H9 (cell line): Measurements from ENCODE around the gene PHKA2. TPM values are rescaled to one million over a fixed set of nuclear protein-coding genes. Genes with fewer than 3 reads are reported as not detected.

ENCODE experiments used
- DNase-seq: peaks from one replicate; pipeline ENCODE4 v3.0.0-alpha.2; 2017
- H2AFZ ChIP-seq: one replicate; pipeline ENCODE4 v1.6.1; 2013; ENCODE audit warnings: mild to moderate bottlenecking, low read length, control low read depth, moderate library complexity
- H2AK5ac ChIP-seq: 2 replicates; pipeline ENCODE4 v1.6.1; 2013; ENCODE audit warnings: low read length, control low read depth, mixed read lengths; ENCODE audit not compliant: insufficient read length
- H2BK120ac ChIP-seq: one replicate; pipeline ENCODE4 v1.6.1; 2013; ENCODE audit warnings: low read depth, mild to moderate bottlenecking, low read length, control low read depth, inconsistent platforms; ENCODE audit not compliant: poor library complexity, severe bottlenecking
- H2BK12ac ChIP-seq: 2 replicates; pipeline ENCODE4 v1.6.1; 2013; ENCODE audit warnings: low read length, control low read depth, mixed read lengths, low read depth; ENCODE audit not compliant: insufficient read length
- H2BK15ac ChIP-seq: 2 replicates; pipeline ENCODE4 v1.6.1; 2013; ENCODE audit warnings: low read depth, low read length, control low read depth
- H2BK20ac ChIP-seq: one replicate; pipeline ENCODE4 v1.6.1; 2013; ENCODE audit warnings: low read depth, mild to moderate bottlenecking, low read length, control low read depth, inconsistent platforms; ENCODE audit not compliant: poor library complexity, severe bottlenecking
- H2BK5ac ChIP-seq: 2 replicates; pipeline ENCODE4 v1.6.1; 2013; ENCODE audit warnings: low read length, control low read depth, mixed read lengths; ENCODE audit not compliant: insufficient read length
- H3K14ac ChIP-seq: 2 replicates; pipeline ENCODE4 v1.6.1; 2013; ENCODE audit warnings: low read length, control low read depth; ENCODE audit not compliant: insufficient read depth
- H3K18ac ChIP-seq: 2 replicates; pipeline ENCODE4 v1.6.1; 2013; ENCODE audit warnings: low read depth, mild to moderate bottlenecking, mixed read lengths, low read length, control low read depth; ENCODE audit not compliant: insufficient read length
- H3K23ac ChIP-seq: 2 replicates; pipeline ENCODE4 v1.6.1; 2013; ENCODE audit warnings: low read length, control low read depth, mixed read lengths, low read depth; ENCODE audit not compliant: insufficient read length
- H3K23me2 ChIP-seq: 2 replicates; pipeline ENCODE4 v1.6.1; 2013; ENCODE audit warnings: low read depth, mild to moderate bottlenecking, mixed read lengths, low read length, control low read depth; ENCODE audit not compliant: insufficient read length, poor library complexity, severe bottlenecking
- H3K27ac ChIP-seq: 2 replicates; pipeline ENCODE4 v1.5.1; 2013; ENCODE audit warnings: low read length, control low read depth, mixed read lengths, low read depth; ENCODE audit not compliant: insufficient read length
- H3K27me3 ChIP-seq: 2 replicates; pipeline ENCODE4 v1.6.1; 2013; ENCODE audit warnings: low read length, control low read depth, inconsistent platforms; ENCODE audit not compliant: insufficient read depth
- H3K4ac ChIP-seq: 2 replicates; pipeline ENCODE4 v1.6.1; 2013; ENCODE audit warnings: low read depth, mild to moderate bottlenecking, control low read depth, inconsistent platforms, low read length, moderate library complexity
- H3K4me1 ChIP-seq: 2 replicates; pipeline ENCODE4 v1.6.1; 2013; ENCODE audit warnings: low read length, control low read depth, inconsistent platforms; ENCODE audit not compliant: insufficient read depth
- H3K4me2 ChIP-seq: 2 replicates; pipeline ENCODE4 v1.6.1; 2013; ENCODE audit warnings: low read length, control low read depth, mixed read lengths; ENCODE audit not compliant: insufficient read length, insufficient read depth
- H3K56ac ChIP-seq: 2 replicates; pipeline ENCODE4 v1.6.1; 2013; ENCODE audit warnings: low read depth, mild to moderate bottlenecking, mixed read lengths, low read length, control low read depth; ENCODE audit not compliant: insufficient read length
- H3K79me1 ChIP-seq: 2 replicates; pipeline ENCODE4 v1.6.1; 2013; ENCODE audit warnings: low read depth, mild to moderate bottlenecking, moderate library complexity, low read length, control low read depth, inconsistent platforms; ENCODE audit not compliant: insufficient read depth, poor library complexity, severe bottlenecking
- H3K79me2 ChIP-seq: 2 replicates; pipeline ENCODE4 v1.6.1; 2013; ENCODE audit warnings: low read length, control low read depth, inconsistent platforms; ENCODE audit not compliant: insufficient read depth
- H3K9ac ChIP-seq: 2 replicates; pipeline ENCODE4 v1.6.1; 2013; ENCODE audit warnings: low read length, control low read depth, mixed read lengths; ENCODE audit not compliant: insufficient read length; ENCODE audit errors: extremely low read depth
- H3K9me3 ChIP-seq: one replicate; pipeline ENCODE4 v1.6.1; 2013; ENCODE audit warnings: low read depth, low read length, inconsistent platforms; ENCODE audit not compliant: control insufficient read depth
- H3T11ph ChIP-seq: one replicate; pipeline ENCODE4 v1.6.1; 2013; ENCODE audit warnings: mild to moderate bottlenecking, low read length, control low read depth, inconsistent platforms
- H4K20me1 ChIP-seq: one replicate; pipeline ENCODE4 v1.6.1; 2013; ENCODE audit not compliant: control insufficient read depth, insufficient read length, insufficient read depth
- H4K5ac ChIP-seq: 2 replicates; pipeline ENCODE4 v1.6.1; 2013; ENCODE audit warnings: low read depth, mild to moderate bottlenecking, mixed read lengths, low read length, control low read depth; ENCODE audit not compliant: insufficient read length
- H4K8ac ChIP-seq: replicated peaks from 2 replicates; pipeline ENCODE4 v1.6.1; 2013; ENCODE audit warnings: low read length, control low read depth, mixed read lengths, low read depth; ENCODE audit not compliant: insufficient read length
- H4K91ac ChIP-seq: 2 replicates; pipeline ENCODE4 v1.6.1; 2013; ENCODE audit warnings: low read depth, mild to moderate bottlenecking, moderate library complexity, mixed read lengths, low read length, control low read depth; ENCODE audit not compliant: insufficient read length
- H3K27ac Mint-ChIP-seq, 3 experiments: 2 replicates in 2 of 3; 3 replicates in 1 of 3; pipeline ENCODE4 v1.8.0; 2020 to 2021; ENCODE audit warnings: mixed read lengths in 3 of 3, mild to moderate bottlenecking in 1 of 3, moderate library complexity in 1 of 3
- H3K27me3 Mint-ChIP-seq: 2 replicates; pipeline ENCODE4 v1.8.0; 2021; ENCODE audit warnings: low read depth, mild to moderate bottlenecking, moderate library complexity, mixed read lengths
- H3K36me3 Mint-ChIP-seq, 3 experiments: 2 replicates in 2 of 3; 3 replicates in 1 of 3; pipeline ENCODE4 v1.8.0; 2020 to 2021; ENCODE audit warnings: low read depth in 3 of 3, mixed read lengths in 3 of 3; ENCODE audit not compliant: insufficient read depth in 1 of 3
- H3K4me1 Mint-ChIP-seq, 2 experiments: 2 replicates each; pipeline ENCODE4 v1.8.0; 2020; ENCODE audit warnings: mixed read lengths in 2 of 2
- H3K4me3 Mint-ChIP-seq, 2 experiments: 2 replicates in 1 of 2; 3 replicates in 1 of 2; pipeline ENCODE4 v1.8.0; 2020 to 2021; ENCODE audit warnings: mild to moderate bottlenecking in 2 of 2, mixed read lengths in 2 of 2, moderate library complexity in 1 of 2
- H3K9me3 Mint-ChIP-seq, 2 experiments: 2 replicates in 1 of 2; 3 replicates in 1 of 2; pipeline ENCODE4 v1.8.0; 2020; ENCODE audit warnings: mild to moderate bottlenecking in 2 of 2, mixed read lengths in 2 of 2, moderate library complexity in 1 of 2
- CTCF ChIP-seq: fragments of 200-600 bp; sonication (generic); conservative IDR thresholded peaks from 3 replicates; pipeline ENCODE4 v1.8.0; 2021; ENCODE audit warnings: antibody characterized with exemption, mild to moderate bottlenecking
- WGBS: extraction: QIAGEN DNeasy Blood & Tissue Kit; methylation state at CpG from one replicate; pipeline ENCODE4 v1.1.7; 2013; ENCODE audit warnings: missing lambda C conversion rate, low lambda C conversion rate, mixed read lengths; ENCODE audit not compliant: insufficient read length; ENCODE audit errors: extremely low coverage; 5-methylcytosine and 5-hydroxymethylcytosine counted together
- total RNA-seq: library from RNA; stranded (reverse); gene quantifications from 2 replicates; pipeline ENCODE4 v1.2.1, GENCODE V29; 2021

Gene PHKA2
- total RNA-seq, 1 experiment from 2014 or later, result 24.2 TPM

- Histone ChIP-seq H3K18ac (no peak overlapping the region), H4K8ac (no peak overlapping the region), H2BK120ac (no peak overlapping the region), H2BK15ac (no peak overlapping the region), H4K5ac (no peak overlapping the region), H3K79me1 (peaks cover 2% of the 10 kb centered on the region), H3T11ph (no peak overlapping the region), H3K23me2 (peaks cover 3% of the 10 kb centered on the region), H3K9me3 (peaks cover 19% of the 10 kb centered on the region), H3K23ac (no peak overlapping the region), H3K4me2 (peak overlapping the region; percentile 96), H2AK5ac (no peak overlapping the region), H2BK20ac (no peak overlapping the region), H4K91ac (no peak overlapping the region), H3K4me1 (no peaks in the 10 kb centered on the region), H3K27me3 (no peaks in the 10 kb centered on the region), H3K27ac (peak overlapping the region; percentile 26), H3K14ac (peak overlapping the region; percentile 88; the same call in 1 of the 2 replicates), H2AFZ (no peak overlapping the region), H2BK5ac (no peak overlapping the region), H3K79me2 (no peaks in the 10 kb centered on the region; the same call in 1 of the 2 replicates), H4K20me1 (no peaks in the 10 kb centered on the region), H3K56ac (no peak overlapping the region), H3K9ac (peak overlapping the region; percentile 76), H2BK12ac (no peak overlapping the region), H3K4ac (no peak overlapping the region)
- peak overlapping the region; percentile 79 to 83 for H3K4me3 Mint-ChIP-seq
- WGBS, result no CpG with 5 or more reads among the region's 71 CpGs
- DNase-seq, result peak; percentile 82
- H3K27me3 Mint-ChIP-seq, result no peaks in the 10 kb centered on the region
- H3K36me3 Mint-ChIP-seq, result peaks cover 0 to 4% (median 0%) of the 10 kb centered on the region in 3 experiments; a peak in 4 of 7 replicates
- H3K4me1 Mint-ChIP-seq, result peaks cover 0 to 4% of the 10 kb centered on the region in 2 experiments; a peak in 1 of 4 replicates
- peak; percentile 43; the same call in 2 of the 3 replicates for TF ChIP-seq CTCF
- peaks cover 53% of the 10 kb centered on the region in 2 experiments for H3K9me3 Mint-ChIP-seq
- H3K27ac Mint-ChIP-seq, result peak overlapping the region in 1 of 3 experiments; percentile 59; a peak in 1 of 7 replicates
Measured at GRCh38 chrX:18984381-18985185, 669 bp upstream of the PHKA2 start.
